Tibial nerve (tissue), 3 donors: ENCODE measurements around the gene ARSG.
"Not testable (repeated sequence)": the region's sequence is repeated elsewhere in the genome, so short reads cannot be mapped to it uniquely, and the experiment has no call there.

Source experiments
- CTCF ChIP-seq, 5 experiments: fragments of 200-600 bp in 3 of 5; fragments of 450-650 bp in 2 of 5; sonication (generic) in 3 of 5; IDR thresholded peaks; one replicate each; pipeline ENCODE4 v1.5.1; 2016 to 2019; ENCODE audit warnings: antibody characterized with exemption in 5 of 5, mild to moderate bottlenecking in 3 of 5, moderate library complexity in 2 of 5
- POLR2A ChIP-seq, 2 donors: fragments of 450-650 bp; IDR thresholded peaks; one replicate each; pipeline ENCODE4 v1.6.1; 2017; ENCODE audit warnings: antibody characterized with exemption in 2 of 2, mild to moderate bottlenecking in 2 of 2, moderate library complexity in 2 of 2

GRCh38 chr17:68355108-68355507, 63.8 kb downstream of the ARSG start:
- not testable (repeated sequence) for TF ChIP-seq CTCF, POLR2A (IDR thresholded peaks at IDR 0.05)
